Neuronal stem cell (in vitro differentiated cells): Measurements from ENCODE around the gene UNK.
"Not testable (repeated sequence)": the region's sequence is repeated elsewhere in the genome, so short reads cannot be mapped to it uniquely, and the experiment has no call there.

Source experiments
- DNase-seq: peaks from one replicate; pipeline ENCODE4 v3.0.0-alpha.2; 2013; ENCODE audit warnings: low spot score
- H2AFZ ChIP-seq: one replicate; pipeline ENCODE4 v1.6.1; 2013; ENCODE audit warnings: mild to moderate bottlenecking, low read length, inconsistent platforms
- H2AK5ac ChIP-seq: 2 replicates; pipeline ENCODE4 v1.6.1; 2013; ENCODE audit warnings: low read depth, mild to moderate bottlenecking, inconsistent platforms, low read length, moderate library complexity, mixed read lengths
- H2BK120ac ChIP-seq: 2 replicates; pipeline ENCODE4 v1.6.1; 2013; ENCODE audit warnings: low read depth, mild to moderate bottlenecking, inconsistent platforms, low read length, moderate library complexity, mixed read lengths
- H2BK12ac ChIP-seq: one replicate; pipeline ENCODE4 v1.6.1; 2013; ENCODE audit warnings: low read length, inconsistent platforms
- H2BK15ac ChIP-seq: 2 replicates; pipeline ENCODE4 v1.6.1; 2013; ENCODE audit warnings: mild to moderate bottlenecking, low read length, inconsistent platforms, mixed read lengths
- H2BK5ac ChIP-seq: one replicate; pipeline ENCODE4 v1.6.1; 2013; ENCODE audit warnings: inconsistent platforms, mild to moderate bottlenecking, low read length, moderate library complexity
- H3K14ac ChIP-seq: one replicate; pipeline ENCODE4 v1.6.1; 2013; ENCODE audit warnings: low read length, inconsistent platforms
- H3K18ac ChIP-seq: 2 replicates; pipeline ENCODE4 v1.6.1; 2013; ENCODE audit warnings: low read length, inconsistent platforms
- H3K23ac ChIP-seq: 2 replicates; pipeline ENCODE4 v1.6.1; 2013; ENCODE audit warnings: low read depth, mild to moderate bottlenecking, mixed read lengths, low read length, inconsistent platforms; ENCODE audit not compliant: poor library complexity
- H3K27ac ChIP-seq: replicated peaks from 3 replicates; pipeline ENCODE4 v1.5.1; 2013; ENCODE audit warnings: low read length, inconsistent platforms
- H3K27me3 ChIP-seq, 3 experiments: 2 replicates each; pipeline ENCODE4 v1.6.1; 2013; ENCODE audit warnings: low read length in 3 of 3, mild to moderate bottlenecking in 2 of 3, inconsistent platforms in 1 of 3, low read depth in 1 of 3, mixed read lengths in 1 of 3, moderate library complexity in 1 of 3; ENCODE audit not compliant: control insufficient read depth in 3 of 3, insufficient read depth in 3 of 3
- H3K36me3 ChIP-seq, 2 donors: replicated peaks in 1 of 2; 2 replicates each; pipeline ENCODE4 v1.6.1; 2013; ENCODE audit warnings: low read length in 2 of 2; ENCODE audit not compliant: control insufficient read depth in 2 of 2, insufficient read depth in 2 of 2
- H3K4ac ChIP-seq: 2 replicates; pipeline ENCODE4 v1.6.1; 2013; ENCODE audit warnings: inconsistent platforms, mild to moderate bottlenecking, low read length, moderate library complexity
- H3K4me1 ChIP-seq, 2 donors: 1 replicate in 1 of 2; 2 replicates in 1 of 2; pipeline ENCODE4 v1.6.1; 2013; ENCODE audit warnings: low read length in 2 of 2, low read depth in 1 of 2; ENCODE audit not compliant: control insufficient read depth in 2 of 2, insufficient read depth in 1 of 2
- H3K4me2 ChIP-seq: one replicate; pipeline ENCODE4 v1.6.1; 2013; ENCODE audit warnings: mild to moderate bottlenecking, low read length, inconsistent platforms; ENCODE audit not compliant: insufficient read depth, poor library complexity, severe bottlenecking
- H3K4me3 ChIP-seq, 2 donors: 2 replicates each; pipeline ENCODE4 v1.5.1; 2013; ENCODE audit warnings: low read length in 2 of 2, mild to moderate bottlenecking in 2 of 2, inconsistent platforms in 1 of 2, moderate library complexity in 1 of 2
- H3K79me1 ChIP-seq: one replicate; pipeline ENCODE4 v1.6.1; 2013; ENCODE audit warnings: low read depth, mild to moderate bottlenecking, inconsistent platforms, low read length, moderate library complexity
- H3K9ac ChIP-seq: one replicate; pipeline ENCODE4 v1.6.1; 2013; ENCODE audit warnings: mild to moderate bottlenecking, low read depth, low read length, inconsistent platforms; ENCODE audit not compliant: poor library complexity
- H3K9me3 ChIP-seq, 2 donors: replicated peaks in 1 of 2; 2 replicates each; pipeline versions ENCODE3 to v1.6.1; 2013; ENCODE audit warnings: low read length in 2 of 2, mild to moderate bottlenecking in 2 of 2, inconsistent platforms in 1 of 2, low read depth in 1 of 2, mixed read lengths in 1 of 2, moderate library complexity in 1 of 2; ENCODE audit not compliant: control insufficient read depth in 2 of 2, insufficient read depth in 1 of 2
- H4K8ac ChIP-seq: one replicate; pipeline ENCODE4 v1.6.1; 2013; ENCODE audit warnings: low read depth, mild to moderate bottlenecking, inconsistent platforms, low read length, moderate library complexity
- H4K91ac ChIP-seq: one replicate; pipeline ENCODE4 v1.6.1; 2013; ENCODE audit warnings: low read length, low read depth, mild to moderate bottlenecking, inconsistent platforms; ENCODE audit not compliant: poor library complexity
- WGBS, 2 donors: extraction: QIAGEN DNeasy Blood & Tissue Kit; methylation state at CpG; one replicate each; pipeline ENCODE4 v1.1.7; 2013; ENCODE audit warnings: missing lambda C conversion rate in 2 of 2, mixed read lengths in 1 of 2; ENCODE audit not compliant: insufficient read length in 2 of 2, insufficient replicate concordance in 1 of 2; ENCODE audit errors: extremely low coverage in 2 of 2; 5-methylcytosine and 5-hydroxymethylcytosine counted together

UNK gene

DNA sequence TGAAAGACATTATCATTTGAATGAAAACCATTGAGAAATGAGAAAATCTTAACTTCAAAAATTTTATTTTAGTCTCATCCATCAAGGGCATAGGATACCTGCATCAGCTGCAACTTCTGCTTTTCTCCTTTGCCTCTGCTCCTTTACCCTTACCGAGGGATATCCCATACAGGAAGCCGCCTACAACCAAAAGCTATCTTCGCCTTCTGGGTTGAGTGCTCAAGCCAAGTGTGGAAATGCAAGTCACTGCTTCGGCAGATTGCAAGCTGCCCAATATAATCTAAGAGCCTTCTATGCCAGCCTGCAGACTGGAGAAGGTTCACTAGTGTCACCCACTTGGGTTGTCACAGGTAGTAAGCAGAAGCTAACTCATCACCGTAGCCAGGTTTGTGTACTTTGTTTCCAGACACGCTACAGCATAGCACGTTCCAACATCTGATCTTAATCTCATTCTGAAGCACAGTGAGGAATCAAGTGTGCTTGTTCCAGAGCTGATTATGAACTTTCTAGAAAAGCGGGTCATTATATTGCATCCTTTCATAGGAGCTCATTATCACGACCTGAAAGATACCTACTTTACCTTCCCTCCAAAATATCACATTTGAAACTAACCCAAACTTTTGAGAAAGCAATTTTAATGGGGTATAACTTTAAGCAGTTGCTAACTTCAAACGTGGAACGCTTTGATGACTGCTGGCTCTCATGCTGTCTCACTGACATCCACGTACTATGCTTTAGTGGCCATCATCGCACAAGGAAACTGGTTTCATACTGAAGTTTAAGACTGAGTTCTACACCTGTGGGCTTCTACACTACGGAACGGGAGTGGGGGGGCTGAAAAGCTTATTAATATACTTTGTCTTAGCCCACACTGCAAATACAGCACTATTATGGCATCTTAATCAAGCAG is 8.0 kb upstream of the UNK start:
- H3K4me3 ChIP-seq = no peak overlapping the region
- H2BK15ac ChIP-seq = no peak overlapping the region
- H3K4me1 ChIP-seq = peaks cover 0 to 6% of the 10 kb centered on the region in 2 donors
- no peak overlapping the region for H3K4me2 ChIP-seq
- no peak overlapping the region for H4K91ac ChIP-seq
- no peak overlapping the region for H3K9ac ChIP-seq
- no peaks in the 10 kb centered on the region for H3K9me3 ChIP-seq
- no peak overlapping the region for H4K8ac ChIP-seq
- H2BK120ac ChIP-seq = no peak overlapping the region
- no peak overlapping the region for H2AK5ac ChIP-seq
- H3K36me3 ChIP-seq = peaks cover 12 to 44% of the 10 kb centered on the region in 2 donors
- DNase-seq = no peak
- no peak overlapping the region for H3K4ac ChIP-seq
- no peak overlapping the region for H3K14ac ChIP-seq
- no CpG with 5 or more reads among the region's 15 CpGs for WGBS, 2 donors
- no peak overlapping the region for H2BK5ac ChIP-seq
- H3K27me3 ChIP-seq = no peaks in the 10 kb centered on the region
- no peak overlapping the region for H2AFZ ChIP-seq
- no peak overlapping the region for H3K23ac ChIP-seq
- H3K27ac ChIP-seq = no peak overlapping the region
- H3K79me1 ChIP-seq = peaks cover 2% of the 10 kb centered on the region
- no peak overlapping the region for H2BK12ac ChIP-seq
- H3K18ac ChIP-seq = no peak overlapping the region

DNA sequence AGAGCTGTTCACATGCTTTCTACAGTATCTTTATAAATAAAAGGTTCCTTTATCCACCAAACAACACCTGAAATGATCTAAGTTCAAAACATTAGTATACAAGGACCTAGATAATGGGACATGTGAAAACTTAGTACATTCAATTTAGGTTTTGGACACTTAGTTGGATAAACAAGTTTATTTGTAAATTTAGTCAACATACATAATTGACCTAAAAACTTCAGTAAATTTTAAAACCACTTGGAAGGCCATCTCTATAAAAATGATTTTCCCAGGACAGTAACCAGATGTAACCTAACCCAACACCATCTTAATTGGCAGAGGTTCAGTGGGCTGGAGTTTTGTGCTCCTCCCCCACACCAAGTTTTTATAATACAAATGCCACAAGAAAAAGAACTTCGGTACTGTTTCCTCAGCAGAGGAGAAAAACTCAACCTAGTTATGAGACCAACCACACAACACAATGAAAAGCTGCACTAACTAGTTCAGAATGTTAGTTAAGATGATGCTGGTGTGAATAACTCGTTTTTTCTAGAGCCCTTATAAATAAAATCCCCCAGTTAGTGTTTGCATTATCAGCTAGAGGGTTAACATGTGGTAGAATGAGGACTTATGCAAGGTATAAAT is 7.2 kb upstream of the UNK start:
- H3K79me1 ChIP-seq = peaks cover 2% of the 10 kb centered on the region
- no peak overlapping the region for H2BK15ac ChIP-seq
- H3K4me3 ChIP-seq = peak overlapping the region in 1 of 2 donors; percentile 70
- no peaks in the 10 kb centered on the region for H3K27me3 ChIP-seq
- WGBS, 2 donors = no CpG with 5 or more reads among the region's 2 CpGs
- no peak overlapping the region for H2BK12ac ChIP-seq
- peak overlapping the region; percentile 21 for H3K4me2 ChIP-seq
- H3K9ac ChIP-seq = no peak overlapping the region
- no peak overlapping the region for H2BK5ac ChIP-seq
- peaks cover 0 to 3% of the 10 kb centered on the region in 2 donors for H3K4me1 ChIP-seq
- H3K14ac ChIP-seq = no peak overlapping the region
- H2AK5ac ChIP-seq = no peak overlapping the region
- no peak overlapping the region for H3K23ac ChIP-seq
- no peak overlapping the region for H3K18ac ChIP-seq
- no peaks in the 10 kb centered on the region for H3K9me3 ChIP-seq
- no peak overlapping the region for H4K91ac ChIP-seq
- H3K36me3 ChIP-seq = peaks cover 12 to 44% of the 10 kb centered on the region in 2 donors
- no peak overlapping the region for H3K4ac ChIP-seq
- no peak overlapping the region for H3K27ac ChIP-seq
- no peak for DNase-seq
- no peak overlapping the region for H4K8ac ChIP-seq
- H2BK120ac ChIP-seq = no peak overlapping the region
- H2AFZ ChIP-seq = no peak overlapping the region

DNA sequence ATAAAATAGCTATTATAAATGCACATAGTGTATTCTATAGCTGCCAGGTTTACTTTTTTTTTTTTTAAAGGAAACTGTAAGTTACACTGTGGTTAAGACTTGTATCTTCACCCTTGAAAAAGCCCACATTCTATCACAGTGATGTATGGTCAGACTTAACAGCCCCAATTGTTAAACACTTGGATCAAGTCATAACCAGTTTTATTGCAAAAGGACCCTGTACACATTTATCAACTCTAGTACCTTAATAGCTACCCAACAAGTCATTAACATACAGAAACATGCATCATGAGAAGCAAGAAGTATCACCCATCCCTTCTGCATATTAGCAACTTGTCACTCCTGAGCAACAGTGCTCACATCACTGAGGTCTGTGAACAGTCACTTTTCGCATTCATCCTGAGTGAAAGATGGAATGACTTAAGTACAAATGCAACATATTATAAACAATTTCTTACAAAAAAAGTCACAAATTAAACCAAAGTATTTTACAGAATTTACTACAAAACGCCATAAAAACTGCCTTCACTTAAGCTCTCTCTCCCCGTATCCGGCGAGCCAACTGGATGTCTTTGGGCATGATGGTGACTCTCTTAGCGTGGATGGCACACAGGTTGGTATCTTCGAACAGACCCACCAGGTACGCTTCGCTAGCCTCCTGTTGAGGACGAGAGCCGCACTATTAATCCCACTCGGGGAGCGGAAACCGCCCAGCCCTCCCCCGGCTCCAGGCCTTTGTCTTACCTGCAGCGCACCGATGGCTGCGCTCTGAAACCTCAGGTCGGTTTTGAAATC is 6.3 kb upstream of the UNK start:
- peak overlapping the region; percentile 70 to 98 for H3K4me3 ChIP-seq
- no CpG with 5 or more reads among the region's 19 CpGs for WGBS, 2 donors
- H2BK15ac ChIP-seq, H3K27me3 ChIP-seq, H3K4me1 ChIP-seq, H2BK12ac ChIP-seq, H3K4ac ChIP-seq, H3K14ac ChIP-seq, H4K8ac ChIP-seq, H3K9me3 ChIP-seq, H2BK5ac ChIP-seq, H3K79me1 ChIP-seq, H2BK120ac ChIP-seq, H3K27ac ChIP-seq, H3K18ac ChIP-seq, DNase-seq, H2AFZ ChIP-seq, H3K23ac ChIP-seq, H4K91ac ChIP-seq: not testable (repeated sequence)
- peak overlapping the region; percentile 14 for H2AK5ac ChIP-seq
- peak overlapping the region; percentile 43 for H3K4me2 ChIP-seq
- H3K9ac ChIP-seq = peak overlapping the region; percentile 80
- H3K36me3 ChIP-seq = peaks cover 12 to 44% of the 10 kb centered on the region in 2 donors
